Right atrium auricular region (tissue), 2 donors: ENCODE results near the gene CD34. TPM values are rescaled to one million over a fixed set of nuclear protein-coding genes. Genes with fewer than 3 reads are reported as not detected.
"Not testable (repeated sequence)": the region's sequence is repeated elsewhere in the genome, so short reads cannot be mapped to it uniquely, and the experiment has no call there.

ENCODE experiments used
- DNase-seq: peaks from one replicate; pipeline ENCODE4 v3.0.0-alpha.2; 2019; ENCODE audit warnings: low spot score
- H3K27ac ChIP-seq, 2 donors: fragments of 200-600 bp; sonication (generic); 1 replicate in 1 of 2; 2 replicates in 1 of 2; pipeline ENCODE4 v1.5.1; 2016 to 2019
- H3K27me3 ChIP-seq, 2 donors: fragments of 200-600 bp; sonication (generic); one replicate each; pipeline versions ENCODE4 v1.5.1 to v1.6.0; 2017 to 2019
- H3K36me3 ChIP-seq: fragments of 200-600 bp; sonication (generic); one replicate; pipeline ENCODE4 v1.5.1; 2016
- H3K4me1 ChIP-seq, 2 donors: fragments of 200-600 bp; sonication (generic); one replicate each; pipeline versions ENCODE4 v1.5.1 to v1.6.0; 2017 to 2019
- H3K4me3 ChIP-seq, 2 donors: fragments of 200-600 bp; sonication (generic); 1 replicate in 1 of 2; 2 replicates in 1 of 2; pipeline ENCODE4 v1.5.1; 2017 to 2019; ENCODE audit warnings: mild to moderate bottlenecking in 1 of 2, moderate library complexity in 1 of 2
- H3K9me3 ChIP-seq, 2 donors: fragments of 200-600 bp; sonication (generic); one replicate each; pipeline ENCODE4 v1.5.1; 2019
- CTCF ChIP-seq, 2 donors: fragments of 200-600 bp; sonication (generic); IDR thresholded peaks; one replicate each; pipeline ENCODE4 v1.5.1; 2019; ENCODE audit warnings: antibody characterized with exemption in 2 of 2
- total RNA-seq, 2 donors: library from RNA; depleted of rRNA; stranded (reverse); fragments of >200 nt; gene quantifications; one replicate each; pipeline ENCODE4 v1.1.0, GENCODE V29; 2016

Gene CD34
- total RNA-seq, 2 donors from 2014 or later: 76.7 to 76.8 TPM

GRCh38 chr1:207884266-207885029 is 26.5 kb downstream of the CD34 start:
- no peak for DNase-seq
- Histone ChIP-seq H3K36me3 (peaks cover 7% of the 10 kb centered on the region), H3K4me3 (no peak overlapping the region), H3K27me3 (no peaks in the 10 kb centered on the region), H3K27ac (peak overlapping the region; percentile 58 to 66), H3K9me3 (no peaks in the 10 kb centered on the region), H3K4me1 (peaks cover 0 to 62% of the 10 kb centered on the region in 2 donors)
- no peak for TF ChIP-seq CTCF (IDR thresholded peaks at IDR 0.05)

- DNase-seq: no peak
- H3K9me3 ChIP-seq: no peaks in the 10 kb centered on the region
- no peak for TF ChIP-seq CTCF (IDR thresholded peaks at IDR 0.05)
- peaks cover 7% of the 10 kb centered on the region for H3K36me3 ChIP-seq
- no peaks in the 10 kb centered on the region for H3K27me3 ChIP-seq
- H3K4me3 ChIP-seq: no peak overlapping the region
- peak overlapping the region in 1 of 2 donors; percentile 58 for H3K27ac ChIP-seq
- H3K4me1 ChIP-seq: peaks cover 0 to 55% of the 10 kb centered on the region in 2 donors
Observed at GRCh38 chr1:207883660-207884250, 27.2 kb downstream of the CD34 start.

GRCh38 chr1:207883104-207883651 is 27.7 kb downstream of the CD34 start:
- Histone ChIP-seq H3K4me3 (no peak overlapping the region), H3K9me3 (no peaks in the 10 kb centered on the region), H3K4me1 (peaks cover 0 to 51% of the 10 kb centered on the region in 2 donors), H3K27me3 (no peaks in the 10 kb centered on the region), H3K27ac (peak overlapping the region in 1 of 2 donors; percentile 0), H3K36me3 (peaks cover 7% of the 10 kb centered on the region)
- DNase-seq: no peak
- TF ChIP-seq CTCF (IDR thresholded peaks at IDR 0.05): no peak

GRCh38 chr1:207882692-207883091 is 28.2 kb downstream of the CD34 start:
- no peak overlapping the region for H3K4me3 ChIP-seq
- H3K4me1 ChIP-seq: peaks cover 0 to 46% of the 10 kb centered on the region in 2 donors
- peaks cover 4% of the 10 kb centered on the region for H3K36me3 ChIP-seq
- H3K9me3 ChIP-seq: no peaks in the 10 kb centered on the region
- H3K27me3 ChIP-seq: no peaks in the 10 kb centered on the region
- no peak for TF ChIP-seq CTCF (IDR thresholded peaks at IDR 0.05)
- no peak for DNase-seq
- peak overlapping the region in 1 of 2 donors; percentile 0 for H3K27ac ChIP-seq

GRCh38 chr1:207878939-207879338 is 32.0 kb downstream of the CD34 start:
- peak; percentile 26 for DNase-seq
- H3K36me3 ChIP-seq: no peaks in the 10 kb centered on the region
- no peaks in the 10 kb centered on the region for H3K9me3 ChIP-seq
- TF ChIP-seq CTCF (IDR thresholded peaks at IDR 0.05): no peak
- no peak overlapping the region for H3K27ac ChIP-seq
- H3K4me1 ChIP-seq: peaks cover 0 to 12% of the 10 kb centered on the region in 2 donors
- no peaks in the 10 kb centered on the region for H3K27me3 ChIP-seq
- no peak overlapping the region for H3K4me3 ChIP-seq

GRCh38 chr1:207877914-207878313 is 33.0 kb downstream of the CD34 start:
- peaks cover 0 to 14% of the 10 kb centered on the region in 2 donors for H3K4me1 ChIP-seq
- not testable (repeated sequence) for DNase-seq, H3K4me3 ChIP-seq, H3K9me3 ChIP-seq, H3K27me3 ChIP-seq, H3K27ac ChIP-seq, H3K36me3 ChIP-seq
